Measurements from ENCODE around the gene VANGL2. TPM values are rescaled to one million over a fixed set of nuclear protein-coding genes. Genes with fewer than 3 reads are reported as not detected.

The VANGL2 gene
- total RNA-seq, 4 donors from 2014 or later, result 0.84 to 2.0 (median 1.4) TPM

DNA sequence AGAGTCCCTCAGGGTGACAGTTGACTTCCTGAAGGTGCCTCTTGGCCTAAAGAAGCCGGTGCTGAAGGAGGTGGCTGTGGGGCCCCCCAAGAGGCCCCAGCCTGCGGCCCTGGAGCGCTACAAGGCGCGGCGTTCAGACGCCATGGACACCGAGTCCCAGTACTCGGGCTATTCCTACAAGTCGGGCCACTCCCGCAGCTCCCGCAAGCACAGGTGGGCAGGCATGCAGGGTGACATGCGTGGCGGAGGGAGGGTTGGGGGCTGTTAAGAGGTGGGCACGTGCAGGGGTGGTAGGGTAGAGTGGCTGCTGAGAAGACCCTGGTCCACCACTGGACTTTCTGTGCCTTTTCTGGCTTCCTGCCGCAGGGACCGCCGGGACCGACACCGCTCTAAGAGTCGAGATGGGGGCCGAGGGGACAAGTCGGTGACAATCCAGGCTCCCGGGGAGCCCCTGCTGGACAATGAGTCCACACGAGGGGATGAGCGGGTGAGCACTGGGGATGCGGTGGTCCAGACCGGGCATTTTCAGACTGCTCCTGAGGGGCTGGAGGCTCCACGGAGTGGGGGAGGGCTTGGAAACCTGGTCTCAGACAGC is 15.4 kb downstream of the VANGL2 start:
- no peak for DNase-seq (ENCODE audit: low spot score in 2 of 2)
- 93 to 94% methylated on average over 27 to 29 of the region's 29 CpGs for WGBS, 2 donors

DNA sequence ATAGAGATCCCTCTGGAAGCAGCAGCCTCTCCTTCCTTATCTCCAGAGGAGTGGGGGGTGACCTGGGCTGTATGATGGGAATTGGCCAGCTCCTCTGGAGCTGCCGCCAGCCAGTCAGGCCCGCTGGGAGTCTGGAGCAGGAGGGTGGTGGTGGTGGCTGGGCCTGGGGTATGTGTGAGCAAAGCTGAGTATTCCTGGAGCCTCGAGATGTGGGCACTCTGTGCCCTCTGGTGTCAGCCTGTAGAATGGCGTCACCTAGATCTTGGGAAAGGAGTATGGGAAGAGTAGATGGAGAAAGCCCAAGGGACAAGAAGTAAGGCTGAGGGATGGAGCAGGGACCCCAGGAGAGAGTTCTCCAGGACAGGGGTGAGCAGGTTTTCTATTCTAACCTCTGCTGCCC is 16.0 kb downstream of the VANGL2 start:
- Histone ChIP-seq H3K27me3 (no peaks in the 10 kb centered on the region), H3K4me3 (no peak overlapping the region), H3K36me3 (peaks cover 0 to 53% (median 0%) of the 10 kb centered on the region in 3 donors), H3K27ac (no peak overlapping the region), H3K9me3 (no peaks in the 10 kb centered on the region), H3K4me1 (peaks cover 0 to 2% (median 0%) of the 10 kb centered on the region in 4 donors)
- WGBS, 2 donors, result 56 to 64% methylated on average over 4 of the region's 4 CpGs
- DNase-seq (ENCODE audit: low spot score in 2 of 2), result no peak
- TF ChIP-seq EP300 (IDR thresholded peaks at IDR 0.05), result no peak
- TF ChIP-seq, protein P1, sequence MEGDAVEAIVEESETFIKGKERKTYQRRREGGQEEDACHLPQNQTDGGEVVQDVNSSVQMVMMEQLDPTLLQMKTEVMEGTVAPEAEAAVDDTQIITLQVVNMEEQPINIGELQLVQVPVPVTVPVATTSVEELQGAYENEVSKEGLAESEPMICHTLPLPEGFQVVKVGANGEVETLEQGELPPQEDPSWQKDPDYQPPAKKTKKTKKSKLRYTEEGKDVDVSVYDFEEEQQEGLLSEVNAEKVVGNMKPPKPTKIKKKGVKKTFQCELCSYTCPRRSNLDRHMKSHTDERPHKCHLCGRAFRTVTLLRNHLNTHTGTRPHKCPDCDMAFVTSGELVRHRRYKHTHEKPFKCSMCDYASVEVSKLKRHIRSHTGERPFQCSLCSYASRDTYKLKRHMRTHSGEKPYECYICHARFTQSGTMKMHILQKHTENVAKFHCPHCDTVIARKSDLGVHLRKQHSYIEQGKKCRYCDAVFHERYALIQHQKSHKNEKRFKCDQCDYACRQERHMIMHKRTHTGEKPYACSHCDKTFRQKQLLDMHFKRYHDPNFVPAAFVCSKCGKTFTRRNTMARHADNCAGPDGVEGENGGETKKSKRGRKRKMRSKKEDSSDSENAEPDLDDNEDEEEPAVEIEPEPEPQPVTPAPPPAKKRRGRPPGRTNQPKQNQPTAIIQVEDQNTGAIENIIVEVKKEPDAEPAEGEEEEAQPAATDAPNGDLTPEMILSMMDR (IDR thresholded peaks at IDR 0.05), result peak in 1 of 5 experiments; percentile 4

More for the DNA sequence above, 15.4 kb downstream of the VANGL2 start:
- Histone ChIP-seq H3K27ac (no peak overlapping the region), H3K4me1 (peaks cover 0 to 7% (median 0%) of the 10 kb centered on the region in 4 donors), H3K4me3 (no peak overlapping the region), H3K27me3 (no peaks in the 10 kb centered on the region), H3K36me3 (peaks cover 0 to 48% (median 0%) of the 10 kb centered on the region in 3 donors), H3K9me3 (no peaks in the 10 kb centered on the region)
- TF ChIP-seq, protein P1 (IDR thresholded peaks at IDR 0.05), result no peak
- no peak for TF ChIP-seq POLR2A (IDR thresholded peaks at IDR 0.05)
- TF ChIP-seq EP300 (IDR thresholded peaks at IDR 0.05), result no peak

DNA sequence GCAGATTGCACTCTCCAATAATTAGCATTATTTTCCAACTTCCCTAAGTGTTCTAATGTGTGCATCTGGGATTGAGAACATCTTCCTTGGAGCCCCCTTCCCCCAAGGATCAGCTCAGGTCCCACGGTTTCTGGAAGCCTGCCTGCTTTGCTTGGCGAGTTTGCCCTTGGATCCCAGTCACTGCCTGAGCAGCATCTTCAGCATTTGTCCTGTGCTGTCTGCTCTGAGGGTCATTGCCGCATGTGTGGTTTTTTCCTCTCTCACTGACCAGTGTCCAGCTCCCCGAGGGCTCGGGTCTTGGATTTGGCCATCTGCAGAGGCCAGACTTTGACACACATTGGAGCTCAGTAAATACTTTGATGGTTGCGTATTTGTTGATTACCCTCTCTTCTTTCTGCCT is 18.1 kb downstream of the VANGL2 start:
- TF ChIP-seq POLR2A (IDR thresholded peaks at IDR 0.05) (no peak), EP300 (IDR thresholded peaks at IDR 0.05) (no peak)
- TF ChIP-seq, protein P1 (IDR thresholded peaks at IDR 0.05), result no peak
- H3K27me3 ChIP-seq, result no peaks in the 10 kb centered on the region
- no peaks in the 10 kb centered on the region for H3K9me3 ChIP-seq
- H3K4me1 ChIP-seq, result no peaks in the 10 kb centered on the region
- no peak overlapping the region for H3K4me3 ChIP-seq
- no peak overlapping the region for H3K27ac ChIP-seq
- DNase-seq (ENCODE audit: low spot score in 2 of 2), result no peak
- H3K36me3 ChIP-seq, result peaks cover 0 to 66% (median 0%) of the 10 kb centered on the region in 3 donors
- WGBS, 2 donors, result 83 to 85% methylated on average over 6 of the region's 6 CpGs

DNA sequence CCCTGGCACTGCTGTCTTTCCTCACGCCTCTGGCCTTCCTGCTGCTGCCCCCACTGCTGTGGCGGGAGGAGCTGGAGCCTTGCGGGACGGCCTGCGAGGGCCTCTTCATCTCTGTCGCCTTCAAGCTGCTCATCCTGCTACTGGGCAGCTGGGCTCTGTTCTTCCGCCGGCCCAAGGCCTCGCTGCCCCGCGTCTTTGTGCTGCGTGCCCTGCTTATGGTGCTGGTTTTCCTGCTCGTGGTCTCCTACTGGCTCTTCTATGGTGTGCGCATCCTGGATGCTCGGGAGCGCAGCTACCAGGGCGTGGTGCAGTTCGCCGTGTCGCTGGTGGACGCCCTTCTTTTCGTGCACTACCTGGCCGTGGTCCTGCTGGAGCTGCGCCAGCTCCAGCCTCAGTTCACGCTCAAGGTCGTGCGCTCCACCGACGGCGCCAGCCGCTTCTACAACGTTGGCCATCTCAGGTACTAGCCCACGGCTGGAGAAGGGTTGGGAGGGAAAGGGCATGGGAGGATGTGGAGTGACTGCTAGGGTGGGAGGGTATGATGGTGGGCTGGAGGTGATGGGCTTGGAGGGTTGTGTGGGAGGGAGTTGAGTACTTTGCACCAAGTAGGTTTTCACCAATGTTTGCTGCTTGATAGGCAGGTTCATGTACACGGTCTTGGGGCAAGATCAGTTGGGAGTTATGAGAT is 18.9 kb downstream of the VANGL2 start:
- Histone ChIP-seq H3K4me1 (no peaks in the 10 kb centered on the region), H3K27ac (no peak overlapping the region), H3K4me3 (no peak overlapping the region), H3K9me3 (no peaks in the 10 kb centered on the region), H3K36me3 (peaks cover 0 to 74% (median 0%) of the 10 kb centered on the region in 3 donors), H3K27me3 (no peaks in the 10 kb centered on the region)
- no peak for DNase-seq (ENCODE audit: low spot score in 2 of 2)
- TF ChIP-seq, protein P1 (IDR thresholded peaks at IDR 0.05), result no peak
- TF ChIP-seq EP300 (IDR thresholded peaks at IDR 0.05) (no peak), POLR2A (IDR thresholded peaks at IDR 0.05) (no peak)
- WGBS, 2 donors, result 93 to 95% methylated on average over 32 to 34 of the region's 34 CpGs

DNA sequence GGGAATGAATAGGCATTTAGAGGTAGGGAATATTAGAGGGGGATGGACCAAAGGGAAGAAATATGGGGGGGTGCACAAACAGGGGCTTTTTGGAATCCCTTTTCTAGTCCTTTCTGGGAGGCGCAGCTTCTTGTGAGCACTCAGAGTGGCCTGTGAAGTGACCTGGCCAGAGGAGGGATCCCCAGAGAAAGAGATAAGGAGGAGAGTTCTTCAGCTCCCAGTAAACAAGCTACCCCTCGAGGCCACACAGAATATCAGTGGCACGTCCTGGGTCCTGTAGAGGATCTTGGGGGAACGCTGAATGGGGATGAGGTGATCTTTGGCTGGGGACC is 19.4 kb downstream of the VANGL2 start:
- TF ChIP-seq, protein P1 (IDR thresholded peaks at IDR 0.05), result no peak
- TF ChIP-seq POLR2A (IDR thresholded peaks at IDR 0.05) (no peak), EP300 (IDR thresholded peaks at IDR 0.05) (no peak)
- no peaks in the 10 kb centered on the region for H3K9me3 ChIP-seq
- H3K27ac ChIP-seq, result no peak overlapping the region
- WGBS, 2 donors, result 79 to 93% methylated on average over 4 of the region's 4 CpGs
- H3K27me3 ChIP-seq, result no peaks in the 10 kb centered on the region
- H3K36me3 ChIP-seq, result peaks cover 0 to 79% (median 0%) of the 10 kb centered on the region in 3 donors
- no peak for DNase-seq (ENCODE audit: low spot score in 2 of 2)
- H3K4me1 ChIP-seq, result no peaks in the 10 kb centered on the region
- H3K4me3 ChIP-seq, result no peak overlapping the region
